Thoracic aorta endothelial cell (primary cell): ENCODE results near the gene S100P. TPM values are rescaled to one million over a fixed set of nuclear protein-coding genes. Genes with fewer than 3 reads are reported as not detected.

ENCODE experiments used
- total RNA-seq: library from RNA; depleted of rRNA; stranded (reverse); fragments of >200 nt; gene quantifications from 2 replicates; pipeline ENCODE4 v1.2.3, GENCODE V29; 2012

Gene S100P
- total RNA-seq = not detected in 2 replicates

GRCh38 chr4:6693231-6694176 is at the start of gene S100P:
Gene S100P (plus strand): TSS chr4:6693878. CDS start chr4:6693933, 55 bp downstream.

GRCh38 chr4:6709230-6710114 is 15.8 kb downstream of the S100P start, which contains the start of gene MRFAP1L1:
Gene MRFAP1L1 (minus strand): TSS chr4:6709865. CDS start chr4:6709629, 236 bp downstream.

GRCh38 chr4:6716018-6716911 is 22.6 kb downstream of the S100P start, which contains the start of gene BLOC1S4:
Gene BLOC1S4 (plus strand): TSS chr4:6716174. CDS start chr4:6716210, 36 bp downstream.

Other genes starting within 250 kb of the S100P start
- gene PPP2R2C, start 221.3 kb upstream of the S100P start, total RNA-seq = under 0.01 TPM in 1 of 2 replicates, not detected in the other
- gene MAN2B2, start 118.7 kb upstream of the S100P start, total RNA-seq = 12.9 and 14.9 TPM in 2 replicates
- gene MRFAP1, start 53.2 kb upstream of the S100P start, total RNA-seq = 181 and 216 TPM in 2 replicates
- gene MRFAP1L1, start 16.0 kb downstream of the S100P start, total RNA-seq = 45.0 and 52.9 TPM in 2 replicates
- 7.2 and 7.8 TPM in 2 replicates for gene BLOC1S4, start 22.3 kb downstream of the S100P start, total RNA-seq
- gene KIAA0232, start 88.8 kb downstream of the S100P start, total RNA-seq = 22.0 and 23.3 TPM in 2 replicates
- 32.8 and 34.6 TPM in 2 replicates for gene TBC1D14, start 215.9 kb downstream of the S100P start, total RNA-seq